A673 (cell line): ENCODE data around the gene FNDC5. TPM values are rescaled to one million over a fixed set of nuclear protein-coding genes. Genes with fewer than 3 reads are reported as not detected.

Experiments used
- BruUV-seq: library from RNA; stranded (reverse); fragments of 400-500 nt; replicated peaks from 2 replicates; lab custom pipeline; 2021; lab: Mats Ljungman, UMichigan
- CTCF ChIA-PET: fragments of 300-600 bp; sonication (Branson Sonifier 250); formaldehyde crosslinking; loops from one replicate; lab custom pipeline; 2022; ENCODE audit warnings: antibody characterized with exemption; lab: Charles Lee
- POLR2A ChIA-PET: fragments of 300-600 bp; sonication (Branson Sonifier 250); formaldehyde crosslinking; loops from one replicate; lab custom pipeline; 2022; ENCODE audit warnings: antibody characterized with exemption; ENCODE audit not compliant: low non-redundant PET; lab: Charles Lee
- DNase-seq: peaks from one replicate; pipeline ENCODE4 v3.0.0-alpha.2; 2015; ENCODE audit warnings: low spot score
- H3K27ac ChIP-seq: fragments of 200-600 bp; sonication (generic); 2 replicates; pipeline ENCODE4 v1.5.1; 2016; ENCODE audit warnings: mixed run types, low read depth, mild to moderate bottlenecking, mixed read lengths, antibody characterized with exemption, low read length; ENCODE audit not compliant: poor library complexity, severe bottlenecking
- H3K27me3 ChIP-seq: fragments of 200-600 bp; sonication (generic); replicated peaks from 2 replicates; pipeline ENCODE4 v1.6.1; 2017; ENCODE audit warnings: mixed run types, low read depth, mild to moderate bottlenecking, mixed read lengths, antibody characterized with exemption, low read length; ENCODE audit not compliant: insufficient read depth, poor library complexity
- H3K36me3 ChIP-seq: fragments of 200-600 bp; sonication (generic); 2 replicates; pipeline ENCODE4 v1.6.1; 2016; ENCODE audit warnings: mixed run types, mild to moderate bottlenecking, mixed read lengths, antibody characterized with exemption, low read length; ENCODE audit not compliant: insufficient read depth, poor library complexity, severe bottlenecking
- H3K4me1 ChIP-seq: fragments of 200-600 bp; sonication (generic); 2 replicates; pipeline ENCODE4 v1.6.1; 2017; ENCODE audit warnings: mixed run types, mild to moderate bottlenecking, mixed read lengths, antibody characterized with exemption, low read length; ENCODE audit not compliant: insufficient read depth, poor library complexity, severe bottlenecking
- H3K4me3 ChIP-seq: fragments of 200-600 bp; sonication (generic); 2 replicates; pipeline ENCODE4 v1.5.1; 2016; ENCODE audit warnings: low read depth, mixed run types, mild to moderate bottlenecking, mixed read lengths, low read length; ENCODE audit not compliant: poor library complexity, severe bottlenecking
- H3K9me3 ChIP-seq: fragments of 200-600 bp; sonication (generic); 2 replicates; pipeline ENCODE4 v1.6.1; 2016; ENCODE audit warnings: mixed run types, low read depth, mild to moderate bottlenecking, mixed read lengths, antibody characterized with exemption, low read length; ENCODE audit not compliant: poor library complexity, severe bottlenecking
- EZH2 ChIP-seq: fragments of 200-600 bp; sonication (generic); IDR thresholded peaks from 2 replicates; pipeline ENCODE4 v1.6.1; 2017; ENCODE audit warnings: borderline replicate concordance, low read depth, mild to moderate bottlenecking, mixed read lengths, antibody characterized with exemption, low read length; ENCODE audit not compliant: poor library complexity, severe bottlenecking
- intact Hi-C: fragments of 100-400 bp; cut with micrococcal nuclease; formaldehyde crosslinking; loops from one replicate; pipeline ENCODE4 v1.10.0; 2022; ENCODE audit not compliant: unreplicated experiment
- total RNA-seq: library from RNA; stranded (reverse); gene quantifications from 2 replicates; pipeline ENCODE4 v1.2.3, GENCODE V29; 2021
- TF ChIP-seq, protein P1 (sequence below): fragments of 300-800, 200-600 bp; sonication (generic); conservative IDR thresholded peaks from 2 replicates; pipeline ENCODE4 v1.5.1; 2017; ENCODE audit warnings: low read depth, mild to moderate bottlenecking, antibody characterized with exemption, low read length, moderate library complexity, mixed read lengths

FNDC5 gene
- total RNA-seq, 1 experiment from 2014 or later, result 1.3 TPM

DNA sequence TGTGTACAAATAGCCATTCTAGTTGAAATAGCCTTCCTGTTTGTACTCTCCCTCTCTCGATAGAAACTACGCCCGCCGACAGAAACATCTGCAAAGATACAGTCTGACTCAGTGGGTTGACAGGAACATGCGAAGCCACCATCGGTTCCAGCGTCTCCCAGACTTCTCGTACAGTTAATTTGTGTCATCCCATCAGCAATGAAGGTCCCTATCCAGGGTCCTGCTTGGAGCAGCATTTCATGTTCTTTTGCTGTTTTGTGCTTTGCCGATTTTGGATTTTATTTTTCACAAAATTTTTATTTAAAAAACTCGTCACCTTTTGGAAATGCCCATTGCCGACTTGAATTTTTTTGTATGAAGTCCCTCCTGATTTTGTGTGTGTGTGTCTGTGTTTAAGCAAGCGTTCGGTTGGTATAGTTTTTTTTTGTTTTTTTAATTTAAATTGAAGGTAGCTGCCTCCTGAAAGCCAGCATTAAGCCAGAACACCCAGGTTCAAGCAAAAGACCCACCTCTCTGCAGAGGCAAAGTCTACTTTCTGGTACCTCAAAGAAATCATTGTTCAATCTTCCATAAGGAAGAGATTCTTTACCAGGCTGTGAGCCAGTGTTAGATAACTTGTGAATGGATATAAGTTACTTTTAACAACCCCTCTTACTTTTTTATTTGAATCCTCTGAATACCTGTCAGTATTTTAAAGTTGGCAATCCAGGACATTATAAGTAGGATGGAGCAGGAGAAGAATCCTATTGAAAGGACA is 14.7 kb downstream of the FNDC5 start:
- TSS peak; percentile 11 for BruUV-seq
- no peaks in the 10 kb centered on the region for H3K9me3 ChIP-seq

DNA sequence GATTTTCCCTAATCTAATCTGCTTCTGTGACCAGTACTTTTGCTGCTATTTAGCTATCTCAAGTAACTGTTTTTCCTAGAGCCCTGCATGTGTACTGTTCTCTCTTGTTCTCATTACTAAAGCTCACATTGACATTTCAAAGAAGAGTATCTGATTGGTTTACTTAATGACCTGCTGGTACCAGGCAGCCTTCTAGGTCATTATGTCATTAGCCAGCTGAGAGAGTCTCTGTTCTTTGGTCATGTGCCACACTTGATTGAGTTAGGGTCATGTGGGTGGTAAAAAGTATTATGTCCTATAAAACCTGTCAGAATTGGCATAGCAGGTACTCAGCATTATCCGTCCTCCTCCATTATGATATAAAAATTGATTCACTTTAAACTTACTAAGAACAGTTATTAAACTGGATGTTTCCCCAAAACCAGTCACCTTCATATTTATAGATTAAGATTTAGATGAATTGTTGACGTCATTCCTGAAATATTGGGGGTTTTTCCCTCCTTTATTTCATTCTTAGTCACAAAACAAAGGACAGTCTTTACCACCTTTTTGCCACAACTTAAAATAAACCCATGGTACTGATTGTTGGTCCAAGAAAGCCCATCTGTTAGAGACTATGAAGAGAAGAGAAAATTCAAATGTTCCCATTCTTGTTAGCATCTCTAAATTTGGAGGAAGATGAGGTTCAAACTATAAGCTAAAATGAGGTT is 22.2 kb downstream of the FNDC5 start:
- H3K9me3 ChIP-seq, result no peaks in the 10 kb centered on the region
- no peak for DNase-seq
- no peak overlapping the region for H3K4me3 ChIP-seq
- intact Hi-C loops, result no loop called here
- CTCF ChIA-PET, result no interaction called here
- BruUV-seq, result no TSS peak
- TF ChIP-seq, protein P1, sequence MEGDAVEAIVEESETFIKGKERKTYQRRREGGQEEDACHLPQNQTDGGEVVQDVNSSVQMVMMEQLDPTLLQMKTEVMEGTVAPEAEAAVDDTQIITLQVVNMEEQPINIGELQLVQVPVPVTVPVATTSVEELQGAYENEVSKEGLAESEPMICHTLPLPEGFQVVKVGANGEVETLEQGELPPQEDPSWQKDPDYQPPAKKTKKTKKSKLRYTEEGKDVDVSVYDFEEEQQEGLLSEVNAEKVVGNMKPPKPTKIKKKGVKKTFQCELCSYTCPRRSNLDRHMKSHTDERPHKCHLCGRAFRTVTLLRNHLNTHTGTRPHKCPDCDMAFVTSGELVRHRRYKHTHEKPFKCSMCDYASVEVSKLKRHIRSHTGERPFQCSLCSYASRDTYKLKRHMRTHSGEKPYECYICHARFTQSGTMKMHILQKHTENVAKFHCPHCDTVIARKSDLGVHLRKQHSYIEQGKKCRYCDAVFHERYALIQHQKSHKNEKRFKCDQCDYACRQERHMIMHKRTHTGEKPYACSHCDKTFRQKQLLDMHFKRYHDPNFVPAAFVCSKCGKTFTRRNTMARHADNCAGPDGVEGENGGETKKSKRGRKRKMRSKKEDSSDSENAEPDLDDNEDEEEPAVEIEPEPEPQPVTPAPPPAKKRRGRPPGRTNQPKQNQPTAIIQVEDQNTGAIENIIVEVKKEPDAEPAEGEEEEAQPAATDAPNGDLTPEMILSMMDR, result no peak
- TF ChIP-seq EZH2, result no peak
- H3K27me3 ChIP-seq, result no peaks in the 10 kb centered on the region
- H3K36me3 ChIP-seq, result peaks cover 22% of the 10 kb centered on the region
- POLR2A ChIA-PET, result no interaction called here
- no peaks in the 10 kb centered on the region for H3K4me1 ChIP-seq
- no peak overlapping the region for H3K27ac ChIP-seq

More for the DNA sequence above, 14.7 kb downstream of the FNDC5 start:
- ChIA-PET POLR2A (no interaction called here), CTCF (no interaction called here)
- TF ChIP-seq EZH2, result no peak
- TF ChIP-seq, protein P1, result no peak
- no peaks in the 10 kb centered on the region for H3K27me3 ChIP-seq
- no peak for DNase-seq
- no peaks in the 10 kb centered on the region for H3K4me1 ChIP-seq
- H3K27ac ChIP-seq, result no peak overlapping the region
- H3K36me3 ChIP-seq, result peaks cover 30% of the 10 kb centered on the region
- intact Hi-C loops, result no loop called here
- H3K4me3 ChIP-seq, result no peak overlapping the region

DNA sequence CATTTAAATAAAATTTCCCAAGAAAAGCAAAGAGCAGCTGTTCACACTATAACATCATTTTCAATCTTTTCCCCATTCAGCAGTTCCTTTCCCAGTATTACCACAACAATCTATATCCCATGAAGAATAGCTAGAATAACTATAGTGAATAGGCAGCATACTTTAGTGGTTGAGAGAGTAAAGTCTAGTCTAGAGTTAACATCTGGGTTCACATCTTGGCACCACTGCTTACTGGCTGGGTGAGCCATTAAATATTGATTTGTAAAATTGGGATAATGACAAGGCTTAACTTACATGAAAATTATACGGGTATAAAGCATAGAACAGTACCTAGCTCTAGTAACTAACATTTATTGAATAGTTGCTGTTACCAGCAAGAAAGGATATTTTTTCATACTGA is 38.8 kb downstream of the FNDC5 start:
- no peak for DNase-seq
- peaks cover 91% of the 10 kb centered on the region for H3K36me3 ChIP-seq
- TF ChIP-seq EZH2, result no peak
- TF ChIP-seq, protein P1, result no peak
- intact Hi-C loops, result no loop called here
- CTCF ChIA-PET, result interaction anchor here (1.1 kb wide), 1 partner anchor 9 kb away, joined by 4 read pairs; no protein-coding TSS in a partner anchor
- no TSS peak for BruUV-seq
- H3K4me3 ChIP-seq, result no peak overlapping the region
- no peaks in the 10 kb centered on the region for H3K27me3 ChIP-seq
- H3K27ac ChIP-seq, result no peak overlapping the region
- POLR2A ChIA-PET, result no interaction called here
- no peaks in the 10 kb centered on the region for H3K4me1 ChIP-seq
- H3K9me3 ChIP-seq, result no peaks in the 10 kb centered on the region
